ENCODE measurements around the gene AMELX.

The AMELX gene

GRCh38 chrX:11305641-11306040, 12.4 kb downstream of the AMELX start:
- in situ Hi-C loops (cut with HindIII; ENCODE audit: low sequenced_read_pairs), result no loop called here

GRCh38 chrX:11309220-11309619, 16.0 kb downstream of the AMELX start:
- in situ Hi-C loops (cut with HindIII; ENCODE audit: low sequenced_read_pairs), result no loop called here

DNA sequence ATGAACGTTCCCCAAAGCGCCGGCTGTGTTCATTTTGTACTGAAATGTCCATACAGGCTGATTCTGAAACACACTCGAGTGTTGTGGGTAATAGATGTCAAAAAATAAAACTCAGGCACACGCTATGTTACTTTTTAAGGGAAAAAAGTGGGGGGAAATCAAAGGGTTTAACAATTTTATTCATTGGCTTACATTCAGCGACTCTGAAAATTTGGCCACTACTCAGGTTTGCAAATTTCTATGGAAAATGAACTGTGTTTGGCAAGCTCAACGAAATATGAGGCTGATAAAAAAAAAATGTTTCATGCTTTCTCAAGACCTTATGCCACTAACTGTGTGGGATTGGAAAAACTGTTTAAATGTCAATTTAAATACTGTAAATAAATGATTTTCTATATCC, 18.5 kb downstream of the AMELX start:
- in situ Hi-C loops (cut with HindIII; ENCODE audit: low sequenced_read_pairs), result no loop called here

GRCh38 chrX:11319806-11320520, 26.8 kb downstream of the AMELX start:
- in situ Hi-C loops (cut with HindIII; ENCODE audit: low sequenced_read_pairs), result no loop called here

DNA sequence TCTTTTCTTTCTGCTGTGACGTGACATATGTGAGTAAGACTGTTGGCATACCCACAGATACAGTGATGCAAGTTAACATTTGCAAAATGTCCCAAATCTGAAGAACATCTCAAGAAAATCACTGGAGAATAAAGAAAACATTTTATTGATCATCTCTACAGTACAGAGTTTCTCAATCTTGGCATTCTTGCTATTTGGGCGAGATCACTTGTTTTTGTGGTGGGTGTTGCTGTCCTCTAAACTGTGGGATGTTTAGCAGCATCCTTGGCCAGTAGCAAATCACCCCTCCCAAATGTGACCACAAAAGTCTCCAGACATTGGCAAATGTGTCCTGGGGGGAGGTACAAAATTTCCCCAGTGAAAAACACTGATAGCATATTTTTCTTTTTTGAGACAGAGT, 28.8 kb downstream of the AMELX start:
- in situ Hi-C loops (cut with HindIII; ENCODE audit: low sequenced_read_pairs), result no loop called here

DNA sequence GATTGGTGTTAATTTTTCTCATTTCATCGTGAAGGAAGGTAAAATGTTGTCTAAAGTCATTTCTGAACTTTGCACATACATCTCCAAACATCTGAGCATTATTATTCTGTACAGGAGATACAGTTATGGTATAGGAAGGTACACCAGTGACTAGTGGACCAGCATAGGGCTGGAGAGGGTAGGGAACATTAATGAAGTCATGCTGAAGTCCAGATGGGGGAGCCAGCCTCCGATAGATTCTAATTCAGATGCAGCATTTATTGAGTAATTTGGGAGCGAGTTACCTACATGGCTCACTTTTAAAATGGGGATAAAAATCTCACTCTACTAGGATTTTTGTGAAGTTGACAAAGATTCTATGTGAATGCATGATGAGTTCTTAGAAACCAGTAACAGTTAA, 34.9 kb downstream of the AMELX start:
- in situ Hi-C loops (cut with HindIII; ENCODE audit: low sequenced_read_pairs), result no loop called here

DNA sequence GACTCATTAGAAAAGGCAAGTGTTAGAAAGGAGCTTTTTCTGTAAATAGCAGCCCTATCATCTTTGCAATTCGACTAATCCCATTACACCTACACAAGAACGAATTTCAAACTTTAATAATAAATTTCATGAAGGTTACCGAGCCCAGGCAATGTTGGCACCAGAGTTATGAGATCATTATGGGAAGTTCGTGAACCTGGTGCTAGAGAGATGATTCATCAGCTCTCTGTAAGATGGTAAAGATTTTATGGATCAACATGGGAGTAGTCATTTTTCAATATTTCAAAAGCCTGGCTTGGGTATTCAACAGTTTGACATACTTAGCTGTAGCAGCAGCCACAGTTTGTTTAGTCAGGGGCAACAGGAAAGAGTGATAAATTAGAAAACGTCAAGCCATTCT, 35.8 kb downstream of the AMELX start:
- in situ Hi-C loops (cut with HindIII; ENCODE audit: low sequenced_read_pairs), result no loop called here

DNA sequence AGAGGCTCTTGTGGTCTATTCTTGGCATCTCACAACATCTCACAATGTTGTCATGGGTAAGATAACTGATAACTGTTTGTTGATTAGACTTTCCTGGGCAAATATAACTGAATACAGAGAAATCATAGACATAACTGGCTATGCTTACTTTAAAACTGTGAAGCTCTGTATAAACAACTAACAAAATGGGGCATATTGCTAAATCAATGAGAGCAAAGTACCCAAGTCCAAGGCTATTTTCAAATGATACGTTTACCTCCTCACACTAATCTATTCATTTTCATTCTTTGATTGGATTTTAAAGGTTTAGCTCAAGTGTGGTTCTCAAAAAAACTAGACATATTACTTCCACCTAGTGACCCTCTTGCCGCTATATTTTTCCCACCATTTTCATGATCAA, 38.6 kb downstream of the AMELX start:
- in situ Hi-C loops (cut with HindIII; ENCODE audit: low sequenced_read_pairs), result no loop called here

DNA sequence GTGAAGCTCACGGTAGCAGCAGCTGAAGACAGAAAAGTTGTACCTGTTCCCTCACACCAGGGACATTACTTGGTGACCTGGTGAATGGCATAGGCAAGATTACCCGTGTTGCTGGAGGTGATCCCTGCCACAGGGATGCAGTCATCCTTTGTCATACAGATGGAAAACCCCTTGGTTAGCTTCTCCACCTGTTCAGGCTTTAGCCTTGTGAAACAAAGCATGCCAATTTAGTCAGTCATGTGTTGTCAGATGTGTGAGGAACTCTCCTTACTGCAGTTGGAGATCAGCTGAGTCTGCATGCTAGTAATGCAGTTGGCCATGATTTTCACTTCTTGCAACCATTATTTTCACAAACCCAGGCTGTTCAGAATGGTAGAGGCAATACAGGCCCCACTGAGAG, 41.0 kb downstream of the AMELX start:
- in situ Hi-C loops (cut with HindIII; ENCODE audit: low sequenced_read_pairs), result no loop called here

DNA sequence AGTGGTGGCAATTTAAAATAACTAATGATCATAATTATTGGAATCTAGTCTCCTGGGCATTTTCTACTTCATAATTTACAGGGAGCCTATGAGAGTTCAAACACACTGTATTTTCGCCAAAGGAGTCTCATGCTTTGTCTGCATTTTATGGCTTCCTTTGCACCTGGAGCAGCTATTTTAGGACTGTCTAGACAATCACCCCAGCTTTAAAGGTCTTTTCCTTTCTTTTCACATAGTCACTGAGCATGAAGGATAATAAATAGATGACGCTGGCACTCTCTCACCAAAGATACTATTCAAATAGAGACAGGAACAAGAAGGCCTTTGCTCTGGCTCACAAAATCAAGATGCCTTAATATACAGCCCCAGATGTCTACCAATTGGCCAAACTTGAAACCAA, 43.0 kb downstream of the AMELX start:
- in situ Hi-C loops (cut with HindIII; ENCODE audit: low sequenced_read_pairs), result no loop called here

- in situ Hi-C loops (cut with HindIII; ENCODE audit: low sequenced_read_pairs), result no loop called here
Measured at GRCh38 chrX:11337292-11338009, 44.2 kb downstream of the AMELX start.

DNA sequence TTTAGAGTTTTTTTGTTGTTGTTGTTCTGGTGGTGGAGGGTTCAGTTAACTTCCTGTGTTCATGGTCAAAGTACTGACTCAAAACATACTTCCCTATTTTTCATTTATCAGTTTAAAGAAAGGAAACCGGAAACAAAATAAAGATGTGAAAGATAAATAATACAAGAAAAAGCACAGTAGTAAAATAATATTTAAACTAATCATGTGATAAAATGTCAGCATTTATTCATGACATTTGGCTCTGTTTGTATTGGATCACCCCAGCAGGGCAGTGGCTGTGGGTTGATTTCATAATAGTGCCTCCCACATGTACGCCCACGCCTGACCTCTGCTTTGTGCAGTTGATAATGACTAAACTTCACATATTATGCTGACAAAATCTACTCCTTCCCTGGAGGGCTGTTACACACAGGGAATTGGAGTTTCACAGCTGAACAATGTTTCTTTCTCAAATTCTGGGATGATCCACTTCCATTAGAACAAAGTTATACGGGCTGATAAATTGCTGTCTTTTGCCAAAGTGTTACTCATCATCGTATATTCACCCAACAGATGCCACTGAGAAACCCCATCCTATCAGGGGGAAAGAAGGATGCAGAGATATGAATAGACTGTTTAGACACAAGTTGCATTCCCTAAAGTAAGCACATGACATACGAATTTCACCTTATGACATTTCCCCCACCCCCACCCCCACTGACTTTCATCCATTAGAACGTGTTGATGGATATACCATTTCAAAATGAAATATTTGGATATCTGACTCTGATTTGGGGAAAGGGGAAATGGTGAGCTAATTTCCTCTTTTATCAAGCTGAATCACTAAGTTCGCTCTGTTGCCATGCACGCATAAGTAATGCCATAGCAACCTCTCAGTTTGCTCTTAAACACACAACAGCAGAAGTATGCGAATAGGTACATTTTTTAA, 48.3 kb downstream of the AMELX start:
- in situ Hi-C loops (cut with HindIII; ENCODE audit: low sequenced_read_pairs), result no loop called here

DNA sequence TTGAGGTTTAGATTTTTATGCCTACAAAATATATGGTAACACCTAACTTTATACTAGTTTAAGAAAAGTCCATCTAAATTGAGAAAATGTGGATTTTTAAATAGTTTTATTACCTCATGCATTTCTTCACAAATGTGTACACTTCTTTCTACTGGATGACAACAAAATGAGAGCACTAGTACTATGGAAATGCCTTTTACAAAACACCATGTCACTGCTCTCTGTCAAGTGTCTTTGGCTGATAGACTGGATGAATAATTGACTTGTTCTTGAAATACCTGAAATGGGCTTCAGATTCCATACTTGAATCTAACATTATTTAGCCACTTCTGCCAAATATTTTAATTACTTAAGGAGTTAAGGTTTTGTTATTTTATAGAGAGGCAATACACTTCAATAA, 49.5 kb downstream of the AMELX start:
- in situ Hi-C loops (cut with HindIII; ENCODE audit: low sequenced_read_pairs), result no loop called here

DNA sequence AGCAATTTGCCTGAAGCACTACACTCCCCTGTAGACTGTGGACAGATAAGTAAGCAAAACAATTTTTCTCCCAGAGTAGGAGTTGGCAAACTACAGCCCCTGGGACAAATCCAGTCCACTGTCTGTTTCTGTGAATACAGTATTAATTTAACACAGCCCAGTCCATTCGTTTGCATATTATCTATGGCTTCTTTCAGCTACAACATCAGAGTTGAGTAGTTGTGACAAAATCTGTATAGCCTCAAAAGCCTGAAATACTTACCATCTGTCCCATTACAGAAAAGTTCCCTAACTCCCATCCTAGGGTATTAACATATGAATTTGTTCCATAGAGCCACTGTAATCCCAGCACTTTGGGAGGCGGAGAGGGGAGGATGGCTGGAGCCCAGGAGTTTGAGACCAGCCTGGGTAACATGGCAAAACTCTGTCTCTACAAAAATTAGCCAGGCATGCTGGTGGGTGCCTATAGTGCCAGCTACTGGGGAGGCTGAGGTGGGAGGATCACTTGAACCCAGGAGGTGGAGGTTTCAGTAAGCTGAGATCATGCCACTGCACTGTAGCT, 53.0 kb downstream of the AMELX start:
- in situ Hi-C loops (cut with HindIII; ENCODE audit: low sequenced_read_pairs), result no loop called here

GRCh38 chrX:11347300-11347699, 54.1 kb downstream of the AMELX start:
- in situ Hi-C loops (cut with HindIII; ENCODE audit: low sequenced_read_pairs), result no loop called here

DNA sequence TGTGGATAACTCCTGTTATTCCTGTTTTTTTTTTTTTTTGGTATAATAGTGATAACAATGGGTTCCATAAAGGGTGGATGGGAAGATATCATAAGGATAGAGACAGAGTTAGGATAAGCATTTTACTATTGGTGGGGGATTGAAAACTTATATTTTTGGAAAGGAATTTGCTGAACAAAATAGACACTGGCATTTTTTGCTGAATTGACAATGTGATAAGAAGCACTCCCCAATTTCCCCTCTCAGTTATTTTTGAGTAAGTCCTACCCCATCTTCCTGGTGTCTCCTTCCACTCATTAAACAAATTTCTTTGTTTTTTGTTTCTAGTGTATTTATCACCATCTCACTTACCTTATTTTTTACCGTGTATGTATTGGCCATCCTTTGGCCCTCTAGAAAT, 55.8 kb downstream of the AMELX start:
- in situ Hi-C loops (cut with HindIII; ENCODE audit: low sequenced_read_pairs), result no loop called here

DNA sequence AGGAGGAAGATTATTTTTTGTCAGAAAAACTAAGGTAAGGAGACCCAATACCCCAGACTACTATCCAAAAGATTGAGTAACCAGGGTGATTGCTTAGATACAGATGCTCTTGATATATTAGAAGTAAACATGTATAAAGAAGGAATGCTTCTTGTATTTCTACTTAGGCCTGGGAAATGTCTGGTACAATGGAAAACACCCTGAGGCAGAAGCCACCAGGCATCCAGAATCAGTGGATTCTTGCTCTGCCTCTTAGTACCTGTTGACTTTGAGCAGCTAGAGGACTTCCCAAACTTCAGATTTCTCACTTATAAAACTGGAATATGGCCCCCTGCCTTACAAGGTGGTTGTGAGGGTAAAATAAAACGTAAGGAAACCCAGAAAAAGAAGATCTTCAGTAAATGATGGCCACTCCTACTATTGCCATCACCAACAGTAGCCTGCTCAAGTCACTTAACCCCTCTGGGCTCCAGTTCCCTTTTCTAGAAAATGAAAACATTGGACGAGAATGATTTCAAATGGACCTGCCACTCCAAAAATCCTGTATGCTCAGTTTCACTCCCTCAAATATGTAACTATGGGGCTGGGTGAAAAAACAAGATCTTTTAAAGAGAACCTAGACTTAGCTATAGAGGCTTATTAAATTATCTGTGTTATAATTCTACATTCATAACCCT, 56.6 kb downstream of the AMELX start:
- in situ Hi-C loops (cut with HindIII; ENCODE audit: low sequenced_read_pairs), result no loop called here
